ENCODE results near the gene TSPAN9.

TSPAN9 gene

DNA sequence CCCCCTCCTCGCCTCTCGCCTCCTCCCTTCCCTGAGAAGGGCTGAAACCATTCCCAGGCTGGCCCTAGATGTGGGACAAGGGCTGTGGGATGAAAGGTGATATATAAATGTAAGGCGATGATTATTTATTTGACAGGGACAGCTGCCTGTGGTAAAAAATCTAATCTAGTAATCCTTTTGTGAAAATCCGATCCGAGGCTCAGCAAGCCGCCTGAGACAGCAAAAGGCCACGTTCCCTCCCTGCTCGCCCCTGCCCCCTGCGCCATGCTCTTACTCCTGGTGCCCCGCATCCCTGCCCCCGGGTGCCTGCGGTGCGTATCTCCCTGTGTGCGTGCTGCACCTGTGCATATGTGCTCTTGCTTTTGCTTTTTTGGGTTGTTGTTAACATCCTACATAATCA is 65.2 kb downstream of the TSPAN9 start:
- Histone ChIP-seq H3K27me3 (ENCODE audit: low read length) (no peaks in the 10 kb centered on the region), H3K36me3 (ENCODE audit: low read length) (no peaks in the 10 kb centered on the region), H2AFZ (ENCODE audit: low read depth, low read length, severe bottlenecking) (no peak overlapping the region), H3K4me3 (ENCODE audit: insufficient read depth, low read length, poor library complexity, severe bottlenecking) (no peak overlapping the region), H4K20me1 (ENCODE audit: low read depth, low read length) (no peaks in the 10 kb centered on the region), H3K9ac (ENCODE audit: low read length) (no peak overlapping the region), H3K27ac (ENCODE audit: low read depth, low read length) (no peak overlapping the region), H3K9me3 (ENCODE audit: insufficient read depth, low read length) (no peaks in the 10 kb centered on the region), H3K4me2 (ENCODE audit: low read depth, low read length, poor library complexity, severe bottlenecking) (no peak overlapping the region), H3F3A (ENCODE audit: insufficient read depth) (no peaks in the 10 kb centered on the region), H3K79me2 (ENCODE audit: insufficient read depth, low read length) (no peaks in the 10 kb centered on the region), H3K9me2 (replicated peaks; ENCODE audit: insufficient read depth, low read length) (no peaks in the 10 kb centered on the region)
- TF ChIP-seq, protein P1, sequence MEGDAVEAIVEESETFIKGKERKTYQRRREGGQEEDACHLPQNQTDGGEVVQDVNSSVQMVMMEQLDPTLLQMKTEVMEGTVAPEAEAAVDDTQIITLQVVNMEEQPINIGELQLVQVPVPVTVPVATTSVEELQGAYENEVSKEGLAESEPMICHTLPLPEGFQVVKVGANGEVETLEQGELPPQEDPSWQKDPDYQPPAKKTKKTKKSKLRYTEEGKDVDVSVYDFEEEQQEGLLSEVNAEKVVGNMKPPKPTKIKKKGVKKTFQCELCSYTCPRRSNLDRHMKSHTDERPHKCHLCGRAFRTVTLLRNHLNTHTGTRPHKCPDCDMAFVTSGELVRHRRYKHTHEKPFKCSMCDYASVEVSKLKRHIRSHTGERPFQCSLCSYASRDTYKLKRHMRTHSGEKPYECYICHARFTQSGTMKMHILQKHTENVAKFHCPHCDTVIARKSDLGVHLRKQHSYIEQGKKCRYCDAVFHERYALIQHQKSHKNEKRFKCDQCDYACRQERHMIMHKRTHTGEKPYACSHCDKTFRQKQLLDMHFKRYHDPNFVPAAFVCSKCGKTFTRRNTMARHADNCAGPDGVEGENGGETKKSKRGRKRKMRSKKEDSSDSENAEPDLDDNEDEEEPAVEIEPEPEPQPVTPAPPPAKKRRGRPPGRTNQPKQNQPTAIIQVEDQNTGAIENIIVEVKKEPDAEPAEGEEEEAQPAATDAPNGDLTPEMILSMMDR (IDR thresholded peaks at IDR 0.05; ENCODE audit: insufficient read depth, low read length, poor library complexity, severe bottlenecking) = no peak
- no peak for TF ChIP-seq EZH2phosphoT487 (conservative IDR thresholded peaks at IDR 0.05; ENCODE audit: low read length)

DNA sequence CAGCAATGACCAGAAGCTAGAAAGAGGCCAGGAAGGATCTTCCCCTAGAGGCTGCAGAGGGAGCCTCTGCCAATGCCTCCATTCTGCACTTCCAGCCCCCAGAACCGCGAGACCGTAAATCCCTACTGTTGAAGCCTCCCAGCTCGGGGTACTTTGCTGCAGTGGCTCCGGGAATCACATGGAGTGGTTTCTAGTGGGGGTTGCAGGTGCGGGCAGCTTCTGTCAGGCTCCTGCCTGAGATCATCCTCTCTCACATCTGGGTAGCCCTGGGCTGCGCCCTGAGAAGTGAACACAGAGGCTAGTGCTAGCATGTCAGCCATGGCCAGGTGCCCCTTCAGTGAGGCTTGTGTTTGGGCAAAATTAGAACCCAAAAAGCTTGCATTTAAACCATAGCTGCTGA is 67.3 kb downstream of the TSPAN9 start:
- Histone ChIP-seq H3F3A (ENCODE audit: insufficient read depth) (no peaks in the 10 kb centered on the region), H3K79me2 (ENCODE audit: insufficient read depth, low read length) (no peaks in the 10 kb centered on the region), H3K36me3 (ENCODE audit: low read length) (no peaks in the 10 kb centered on the region), H4K20me1 (ENCODE audit: low read depth, low read length) (no peaks in the 10 kb centered on the region), H3K9me2 (replicated peaks; ENCODE audit: insufficient read depth, low read length) (no peaks in the 10 kb centered on the region), H3K9ac (ENCODE audit: low read length) (no peak overlapping the region), H3K4me3 (ENCODE audit: insufficient read depth, low read length, poor library complexity, severe bottlenecking) (no peak overlapping the region), H3K4me2 (ENCODE audit: low read depth, low read length, poor library complexity, severe bottlenecking) (no peak overlapping the region), H3K27ac (ENCODE audit: low read depth, low read length) (no peak overlapping the region), H3K9me3 (ENCODE audit: insufficient read depth, low read length) (no peaks in the 10 kb centered on the region), H3K27me3 (ENCODE audit: low read length) (no peaks in the 10 kb centered on the region), H2AFZ (ENCODE audit: low read depth, low read length, severe bottlenecking) (no peak overlapping the region)
- no peak for TF ChIP-seq EZH2phosphoT487 (conservative IDR thresholded peaks at IDR 0.05; ENCODE audit: low read length)
- TF ChIP-seq, protein P1 (IDR thresholded peaks at IDR 0.05; ENCODE audit: insufficient read depth, low read length, poor library complexity, severe bottlenecking) = no peak

DNA sequence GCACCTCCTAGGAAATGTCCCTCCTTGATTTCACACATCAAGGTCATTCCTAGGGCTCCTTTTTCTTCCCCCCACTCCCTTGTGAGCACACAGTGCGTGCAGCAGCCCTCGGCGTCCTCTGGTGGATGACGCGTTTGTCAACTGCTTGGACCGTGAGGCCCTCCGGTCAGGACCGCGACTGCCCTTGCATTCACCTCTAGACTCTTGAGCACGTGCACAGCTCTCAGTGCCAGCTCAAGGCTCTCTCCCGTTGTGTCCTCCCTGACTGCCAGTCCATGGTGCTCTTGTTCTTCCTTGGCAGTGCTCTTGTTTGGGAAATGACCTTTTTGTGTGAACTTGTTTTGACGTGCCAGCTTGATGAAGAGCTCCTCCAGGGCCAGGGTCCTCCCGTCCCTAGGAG is 67.9 kb downstream of the TSPAN9 start:
- Histone ChIP-seq H4K20me1 (ENCODE audit: low read depth, low read length) (no peaks in the 10 kb centered on the region), H3K27me3 (ENCODE audit: low read length) (no peaks in the 10 kb centered on the region)

More for the DNA sequence above, 67.9 kb downstream of the TSPAN9 start:
- H3K4me3 ChIP-seq (ENCODE audit: insufficient read depth, low read length, poor library complexity, severe bottlenecking) = no peak overlapping the region
- TF ChIP-seq, protein P1 (IDR thresholded peaks at IDR 0.05; ENCODE audit: insufficient read depth, low read length, poor library complexity, severe bottlenecking) = no peak
- TF ChIP-seq EZH2phosphoT487 (conservative IDR thresholded peaks at IDR 0.05; ENCODE audit: low read length) = no peak
- no peak overlapping the region for H3K9ac ChIP-seq (ENCODE audit: low read length)
- H3K9me3 ChIP-seq (ENCODE audit: insufficient read depth, low read length) = no peaks in the 10 kb centered on the region
- H3F3A ChIP-seq (ENCODE audit: insufficient read depth) = no peaks in the 10 kb centered on the region
- H2AFZ ChIP-seq (ENCODE audit: low read depth, low read length, severe bottlenecking) = no peak overlapping the region
- no peaks in the 10 kb centered on the region for H3K79me2 ChIP-seq (ENCODE audit: insufficient read depth, low read length)
- no peak overlapping the region for H3K4me2 ChIP-seq (ENCODE audit: low read depth, low read length, poor library complexity, severe bottlenecking)
- H3K36me3 ChIP-seq (ENCODE audit: low read length) = no peaks in the 10 kb centered on the region
- H3K27ac ChIP-seq (ENCODE audit: low read depth, low read length) = no peak overlapping the region
- no peaks in the 10 kb centered on the region for H3K9me2 ChIP-seq (replicated peaks; ENCODE audit: insufficient read depth, low read length)

All from SU-DHL-6 (cell line).